CD14-positive monocyte (primary cell): ENCODE data around the gene ZDHHC19. TPM values are rescaled to one million over a fixed set of nuclear protein-coding genes. Genes with fewer than 3 reads are reported as not detected.
"Not testable (repeated sequence)": the region's sequence is repeated elsewhere in the genome, so short reads cannot be mapped to it uniquely, and the experiment has no call there.

ENCODE experiments used
- DNase-seq, 3 donors: peaks; one replicate each; pipeline ENCODE4 v3.0.0-alpha.2; 2011 to 2022
- H2AFZ ChIP-seq: 2 replicates; pipeline ENCODE4 v1.6.0; 2012; ENCODE audit warnings: mild to moderate bottlenecking, low read depth, low read length, inconsistent platforms; ENCODE audit not compliant: insufficient read depth, poor library complexity, severe bottlenecking
- H3K27ac ChIP-seq, 2 donors: 1 replicate in 1 of 2; 2 replicates in 1 of 2; pipeline ENCODE4 v1.5.1; 2012 to 2013; ENCODE audit warnings: low read length in 2 of 2, control low read depth in 1 of 2, inconsistent platforms in 1 of 2, low read depth in 1 of 2, mild to moderate bottlenecking in 1 of 2
- H3K27me3 ChIP-seq, 2 donors: one replicate each; pipeline versions ENCODE4 v1.6.0 to v1.6.1; 2011 to 2013; ENCODE audit warnings: low read length in 2 of 2; ENCODE audit not compliant: control insufficient read depth in 2 of 2, insufficient read depth in 2 of 2
- H3K36me3 ChIP-seq, 2 donors: replicated peaks in 1 of 2; 1 replicate in 1 of 2; 2 replicates in 1 of 2; pipeline versions ENCODE4 v1.5.1 to v1.6.1; 2012 to 2013; ENCODE audit warnings: low read length in 2 of 2, control low read depth in 1 of 2, inconsistent platforms in 1 of 2, mild to moderate bottlenecking in 1 of 2; ENCODE audit not compliant: insufficient read depth in 2 of 2, control insufficient read depth in 1 of 2
- H3K4me1 ChIP-seq, 2 donors: 1 replicate in 1 of 2; 2 replicates in 1 of 2; pipeline versions ENCODE4 v1.5.1 to v1.6.1; 2012 to 2013; ENCODE audit warnings: low read length in 2 of 2, control low read depth in 1 of 2, inconsistent platforms in 1 of 2, mild to moderate bottlenecking in 1 of 2, moderate library complexity in 1 of 2; ENCODE audit not compliant: insufficient read depth in 2 of 2, control insufficient read depth in 1 of 2
- H3K4me2 ChIP-seq: replicated peaks from 2 replicates; pipeline ENCODE3; 2012; ENCODE audit warnings: low read length, moderate library complexity, mild to moderate bottlenecking; ENCODE audit not compliant: poor library complexity, severe bottlenecking; ENCODE audit errors: extremely low read depth
- H3K4me3 ChIP-seq, 3 experiments: fragments of 200-600 bp in 1 of 3; sonication (generic) in 1 of 3; replicated peaks in 1 of 3; 1 replicate in 2 of 3; 2 replicates in 1 of 3; pipeline ENCODE4 v1.5.1; 2011 to 2013; ENCODE audit warnings: low read length in 3 of 3, mild to moderate bottlenecking in 3 of 3, control low read depth in 2 of 3, low read depth in 2 of 3, inconsistent platforms in 1 of 3, moderate library complexity in 1 of 3
- H3K79me2 ChIP-seq: 2 replicates; pipeline ENCODE4 v1.6.0; 2012; ENCODE audit warnings: mild to moderate bottlenecking, control low read depth, inconsistent platforms, low read length, moderate library complexity; ENCODE audit not compliant: insufficient read depth
- H3K9ac ChIP-seq: 2 replicates; pipeline ENCODE4 v1.6.0; 2017; ENCODE audit warnings: low read length, mild to moderate bottlenecking; ENCODE audit not compliant: insufficient read depth, poor library complexity, severe bottlenecking
- H3K9me3 ChIP-seq, 2 donors: replicated peaks in 1 of 2; 1 replicate in 1 of 2; 2 replicates in 1 of 2; pipeline versions ENCODE4 v1.5.1 to v1.6.1; 2012 to 2013; ENCODE audit warnings: low read length in 2 of 2, control low read depth in 1 of 2; ENCODE audit not compliant: control insufficient read depth in 1 of 2, insufficient read depth in 1 of 2
- H4K20me1 ChIP-seq: 2 replicates; pipeline ENCODE4 v1.6.0; 2012; ENCODE audit warnings: mild to moderate bottlenecking, low read length, control low read depth, moderate library complexity; ENCODE audit not compliant: insufficient read depth
- H3K27ac Mint-ChIP-seq, 7 donors: one replicate each; pipeline ENCODE4 v1.8.0; 2020; ENCODE audit warnings: mild to moderate bottlenecking in 7 of 7, mixed read lengths in 7 of 7, moderate library complexity in 6 of 7, inconsistent platforms in 2 of 7
- H3K27me3 Mint-ChIP-seq, 3 donors: one replicate each; pipeline ENCODE4 v1.8.0; 2021 to 2022; ENCODE audit warnings: low read depth in 3 of 3, mild to moderate bottlenecking in 3 of 3, mixed read lengths in 3 of 3, moderate library complexity in 3 of 3, inconsistent platforms in 1 of 3
- H3K36me3 Mint-ChIP-seq, 2 donors: one replicate each; pipeline ENCODE4 v1.8.0; 2020; ENCODE audit warnings: mixed read lengths in 2 of 2, inconsistent platforms in 1 of 2, mild to moderate bottlenecking in 1 of 2
- H3K4me1 Mint-ChIP-seq: one replicate; pipeline ENCODE4 v1.8.0; 2020; ENCODE audit warnings: mild to moderate bottlenecking, mixed read lengths
- H3K4me3 Mint-ChIP-seq, 2 donors: one replicate each; pipeline ENCODE4 v1.8.0; 2020; ENCODE audit warnings: mild to moderate bottlenecking in 2 of 2, mixed read lengths in 2 of 2, moderate library complexity in 1 of 2
- H3K9me3 Mint-ChIP-seq, 7 donors: one replicate each; pipeline ENCODE4 v1.8.0; 2020 to 2022; ENCODE audit warnings: mixed read lengths in 7 of 7, mild to moderate bottlenecking in 6 of 7, moderate library complexity in 6 of 7, inconsistent platforms in 2 of 7
- WGBS: methylation state at CpG from one replicate; pipeline ENCODE4 v1.1.5; 2013; ENCODE audit warnings: missing lambda C conversion rate; ENCODE audit not compliant: insufficient coverage; 5-methylcytosine and 5-hydroxymethylcytosine counted together
- intact Hi-C, 2 donors: fragments of 100-400 bp; cut with micrococcal nuclease; formaldehyde crosslinking; loops; one replicate each; pipeline versions ENCODE4 v1.15.0 to v1.15.1; 2023
- polyA plus RNA-seq, 3 donors: library from polyadenylated mRNA; depleted of rRNA in 1 of 3; unstranded in 2 of 3; stranded (reverse) in 1 of 3; fragments of 300-500 nt in 2 of 3; fragments of >200 nt in 1 of 3; fragmentation: Illumina TruSeq in 2 of 3; gene quantifications; 1 replicate in 2 of 3; 2 replicates in 1 of 3; pipeline ENCODE4 v1.2.3, GENCODE V29; 2012 to 2021
- TF ChIP-seq, protein P1 (sequence below): fragments of 200-600 bp; IDR thresholded peaks from one replicate; pipeline ENCODE4 v1.8.0; 2022; ENCODE audit warnings: antibody characterized with exemption, mild to moderate bottlenecking

Gene ZDHHC19
- polyA plus RNA-seq, 3 donors = not detected

DNA sequence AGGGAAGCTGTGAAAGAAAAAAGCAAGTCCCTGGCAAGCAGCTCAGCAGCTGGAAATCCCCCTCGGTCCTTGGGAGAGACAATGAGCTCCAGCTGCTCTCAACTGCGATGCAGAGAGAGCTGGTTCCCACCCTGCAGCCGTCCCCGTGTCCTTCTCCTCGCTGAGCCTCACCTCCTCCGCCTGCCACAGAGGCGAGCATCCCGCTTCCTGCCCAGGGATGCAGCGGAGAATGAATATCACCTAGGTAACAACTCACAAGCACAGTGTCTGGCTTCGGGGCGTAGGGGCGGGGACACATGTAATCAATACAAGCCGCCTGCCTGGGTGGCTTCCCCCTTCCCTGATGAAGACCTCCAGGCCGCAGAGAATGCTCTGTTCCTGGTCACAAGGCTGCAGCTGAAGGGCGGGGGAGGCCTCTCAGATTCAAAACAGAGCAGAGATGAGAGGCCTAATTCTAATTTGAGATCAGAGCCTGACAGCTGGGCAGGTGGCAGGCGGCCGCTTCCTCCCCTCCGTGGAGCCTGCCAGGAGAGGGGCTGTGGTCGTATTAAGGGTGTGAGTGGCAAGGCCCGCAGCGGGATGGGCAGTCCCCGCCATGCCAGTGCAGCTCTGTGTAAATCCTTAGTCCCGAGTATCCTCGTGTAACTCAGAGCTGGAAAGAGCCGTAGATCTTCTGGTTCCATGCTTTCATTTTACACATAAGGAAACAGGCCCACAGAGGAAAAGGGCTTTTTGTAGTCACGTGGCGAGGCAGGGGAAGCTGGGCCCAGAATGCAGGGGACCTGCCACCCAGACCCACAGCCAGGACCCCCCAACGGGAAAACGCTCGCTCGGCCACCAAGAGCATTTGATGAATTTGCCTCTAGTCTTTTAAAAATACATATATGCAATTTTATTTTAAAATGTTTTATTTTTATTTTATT is 24.3 kb downstream of the ZDHHC19 start:
- peak overlapping the region; percentile 70 to 81 for H3K4me3 Mint-ChIP-seq
- H3K9ac ChIP-seq = peak overlapping the region; percentile 66
- intact Hi-C loops = no loop called here

DNA sequence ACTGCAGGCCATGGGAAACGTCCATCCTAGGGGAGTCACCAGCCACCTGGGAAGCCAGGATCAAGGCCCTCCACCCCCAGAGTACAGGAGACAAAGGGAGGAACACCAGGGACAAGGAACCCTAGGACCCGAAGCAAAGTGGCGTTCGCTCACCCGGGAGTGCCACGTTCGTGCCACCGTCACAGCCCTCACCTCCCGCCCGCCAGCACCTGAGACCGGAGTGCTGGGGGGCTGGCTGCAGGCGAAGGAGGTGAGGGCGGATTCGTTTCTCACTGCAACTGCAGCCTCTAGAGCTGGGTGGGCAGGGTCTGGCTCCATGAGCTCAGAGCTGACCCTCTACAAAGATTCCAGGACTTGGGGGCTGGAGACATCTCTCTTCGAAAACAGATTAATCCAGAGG is 26.3 kb downstream of the ZDHHC19 start:
- 98% methylated on average over 13 of the region's 15 CpGs for WGBS
- Mint-ChIP-seq H3K36me3 (no peaks in the 10 kb centered on the region), H3K27me3 (peaks cover 0 to 5% (median 0%) of the 10 kb centered on the region in 3 donors), H3K4me1 (peaks cover 44% of the 10 kb centered on the region), H3K27ac (no peak overlapping the region), H3K9me3 (no peaks in the 10 kb centered on the region), H3K4me3 (no peak overlapping the region)
- no peak overlapping the region for H3K27ac ChIP-seq
- TF ChIP-seq, protein P1, sequence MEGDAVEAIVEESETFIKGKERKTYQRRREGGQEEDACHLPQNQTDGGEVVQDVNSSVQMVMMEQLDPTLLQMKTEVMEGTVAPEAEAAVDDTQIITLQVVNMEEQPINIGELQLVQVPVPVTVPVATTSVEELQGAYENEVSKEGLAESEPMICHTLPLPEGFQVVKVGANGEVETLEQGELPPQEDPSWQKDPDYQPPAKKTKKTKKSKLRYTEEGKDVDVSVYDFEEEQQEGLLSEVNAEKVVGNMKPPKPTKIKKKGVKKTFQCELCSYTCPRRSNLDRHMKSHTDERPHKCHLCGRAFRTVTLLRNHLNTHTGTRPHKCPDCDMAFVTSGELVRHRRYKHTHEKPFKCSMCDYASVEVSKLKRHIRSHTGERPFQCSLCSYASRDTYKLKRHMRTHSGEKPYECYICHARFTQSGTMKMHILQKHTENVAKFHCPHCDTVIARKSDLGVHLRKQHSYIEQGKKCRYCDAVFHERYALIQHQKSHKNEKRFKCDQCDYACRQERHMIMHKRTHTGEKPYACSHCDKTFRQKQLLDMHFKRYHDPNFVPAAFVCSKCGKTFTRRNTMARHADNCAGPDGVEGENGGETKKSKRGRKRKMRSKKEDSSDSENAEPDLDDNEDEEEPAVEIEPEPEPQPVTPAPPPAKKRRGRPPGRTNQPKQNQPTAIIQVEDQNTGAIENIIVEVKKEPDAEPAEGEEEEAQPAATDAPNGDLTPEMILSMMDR = no peak
- H3K9ac ChIP-seq = no peak overlapping the region
- intact Hi-C loops = no loop called here
- H3K4me1 ChIP-seq = peaks cover 27 to 33% of the 10 kb centered on the region in 2 donors
- no peak overlapping the region for H3K4me2 ChIP-seq
- no peak overlapping the region for H2AFZ ChIP-seq
- H3K79me2 ChIP-seq = no peaks in the 10 kb centered on the region
- no peak for DNase-seq
- no peak overlapping the region for H3K4me3 ChIP-seq
- no peaks in the 10 kb centered on the region for H3K27me3 ChIP-seq
- H4K20me1 ChIP-seq = no peaks in the 10 kb centered on the region
- no peaks in the 10 kb centered on the region for H3K9me3 ChIP-seq
- no peaks in the 10 kb centered on the region for H3K36me3 ChIP-seq

More for the DNA sequence above, 24.3 kb downstream of the ZDHHC19 start:
- no peaks in the 10 kb centered on the region for H3K36me3 ChIP-seq
- Mint-ChIP-seq H3K4me1 (peaks cover 41% of the 10 kb centered on the region), H3K36me3 (peaks cover 0 to 4% of the 10 kb centered on the region in 2 donors), H3K27ac (peak overlapping the region; percentile 42 to 93 (median 82)), H3K9me3 (no peaks in the 10 kb centered on the region), H3K27me3 (peaks cover 0 to 7% (median 0%) of the 10 kb centered on the region in 3 donors)
- no peak for DNase-seq
- H3K27ac ChIP-seq = peak overlapping the region; percentile 0 to 71
- 34% methylated on average over 20 of the region's 31 CpGs for WGBS
- peak overlapping the region; percentile 92 for H2AFZ ChIP-seq
- no peaks in the 10 kb centered on the region for H3K9me3 ChIP-seq
- H3K4me2 ChIP-seq = peak overlapping the region; percentile 66
- no peaks in the 10 kb centered on the region for H3K79me2 ChIP-seq
- H3K27me3 ChIP-seq = no peaks in the 10 kb centered on the region
- TF ChIP-seq, protein P1 = no peak
- no peaks in the 10 kb centered on the region for H4K20me1 ChIP-seq
- H3K4me1 ChIP-seq = peaks cover 31 to 38% of the 10 kb centered on the region in 2 donors
- H3K4me3 ChIP-seq = peak overlapping the region in 2 of 3 experiments; percentile 1 to 59

DNA sequence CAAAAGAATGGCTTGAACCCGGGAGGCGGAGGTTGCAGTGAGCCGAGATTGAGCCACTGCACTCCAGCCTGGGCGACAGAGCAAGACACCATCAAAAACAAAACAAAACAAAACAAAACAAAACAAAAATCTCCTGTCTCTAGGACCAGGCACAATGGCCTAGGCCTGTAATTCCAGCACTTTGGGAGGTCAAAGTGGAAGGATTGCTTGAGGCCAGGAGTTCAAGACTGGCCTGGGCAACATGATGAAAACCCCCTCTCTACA is 27.1 kb downstream of the ZDHHC19 start:
- H3K9me3 Mint-ChIP-seq, H3K36me3 ChIP-seq, H3K27ac ChIP-seq, H4K20me1 ChIP-seq, intact Hi-C loops, H3K4me3 ChIP-seq, DNase-seq, H3K36me3 Mint-ChIP-seq, H3K4me3 Mint-ChIP-seq, H3K9me3 ChIP-seq, H3K4me2 ChIP-seq, H3K9ac ChIP-seq, H2AFZ ChIP-seq, H3K27me3 ChIP-seq, H3K79me2 ChIP-seq, H3K27me3 Mint-ChIP-seq: not testable (repeated sequence)
- no CpG with 5 or more reads among the region's 4 CpGs for WGBS
- peaks cover 35 to 41% of the 10 kb centered on the region in 2 donors for H3K4me1 ChIP-seq
- peak overlapping the region in 1 of 7 donors; percentile 23 for H3K27ac Mint-ChIP-seq
- H3K4me1 Mint-ChIP-seq = peaks cover 49% of the 10 kb centered on the region
